ENCODE results near the gene TRAK1. TPM values are rescaled to one million over a fixed set of nuclear protein-coding genes. Genes with fewer than 3 reads are reported as not detected.

Gene TRAK1
- polyA plus RNA-seq, 3 donors from 2014 or later = 2.1 to 7.8 (median 4.4) TPM

- Mint-ChIP-seq H3K9me3 (no peaks in the 10 kb centered on the region), H3K4me1 (peaks cover 23 to 26% of the 10 kb centered on the region in 2 donors), H3K36me3 (peaks cover 31 to 46% (median 33%) of the 10 kb centered on the region in 3 donors), H3K27ac (peak overlapping the region in 1 of 6 donors; percentile 60), H3K4me3 (no peak overlapping the region), H3K27me3 (ENCODE audit: low read depth in 3 of 3) (peaks cover 0 to 2% (median 0%) of the 10 kb centered on the region in 3 donors)
- DNase-seq = no peak
Observed at GRCh38 chr3:42195879-42196330, 104.7 kb downstream of the TRAK1 start.

GRCh38 chr3:42198709-42199108 lies 107.6 kb downstream of the TRAK1 start:
- no peak overlapping the region for H3K27ac Mint-ChIP-seq
- peaks cover 47 to 70% (median 52%) of the 10 kb centered on the region in 3 donors for H3K36me3 Mint-ChIP-seq
- no peak for DNase-seq
- no peaks in the 10 kb centered on the region for H3K4me1 Mint-ChIP-seq
- no peak overlapping the region for H3K4me3 Mint-ChIP-seq
- peaks cover 1 to 4% (median 2%) of the 10 kb centered on the region in 3 donors for H3K27me3 Mint-ChIP-seq (ENCODE audit: low read depth in 3 of 3)
- H3K9me3 Mint-ChIP-seq = no peaks in the 10 kb centered on the region

- no peak overlapping the region for H3K4me3 Mint-ChIP-seq
- H3K4me1 Mint-ChIP-seq = no peaks in the 10 kb centered on the region
- no peak for DNase-seq
- peaks cover 1 to 4% (median 2%) of the 10 kb centered on the region in 3 donors for H3K27me3 Mint-ChIP-seq (ENCODE audit: low read depth in 3 of 3)
- H3K27ac Mint-ChIP-seq = no peak overlapping the region
- no peaks in the 10 kb centered on the region for H3K9me3 Mint-ChIP-seq
- peaks cover 39 to 58% (median 46%) of the 10 kb centered on the region in 3 donors for H3K36me3 Mint-ChIP-seq
Observed at GRCh38 chr3:42202217-42202865, 111.2 kb downstream of the TRAK1 start.

GRCh38 chr3:42204867-42205599 lies 113.9 kb downstream of the TRAK1 start:
- no peaks in the 10 kb centered on the region for H3K9me3 Mint-ChIP-seq
- H3K4me1 Mint-ChIP-seq = no peaks in the 10 kb centered on the region
- peaks cover 43 to 60% (median 52%) of the 10 kb centered on the region in 3 donors for H3K36me3 Mint-ChIP-seq
- DNase-seq = no peak
- no peak overlapping the region for H3K4me3 Mint-ChIP-seq
- H3K27me3 Mint-ChIP-seq (ENCODE audit: low read depth in 3 of 3) = peaks cover 1 to 4% (median 2%) of the 10 kb centered on the region in 3 donors
- H3K27ac Mint-ChIP-seq = no peak overlapping the region

GRCh38 chr3:42205800-42206514 lies 114.8 kb downstream of the TRAK1 start:
- H3K9me3 Mint-ChIP-seq = no peaks in the 10 kb centered on the region
- no peaks in the 10 kb centered on the region for H3K4me1 Mint-ChIP-seq
- H3K4me3 Mint-ChIP-seq = no peak overlapping the region
- no peak for DNase-seq
- peaks cover 44 to 63% (median 50%) of the 10 kb centered on the region in 3 donors for H3K36me3 Mint-ChIP-seq
- H3K27me3 Mint-ChIP-seq (ENCODE audit: low read depth in 3 of 3) = peaks cover 1 to 3% (median 2%) of the 10 kb centered on the region in 3 donors
- H3K27ac Mint-ChIP-seq = no peak overlapping the region

- H3K27me3 Mint-ChIP-seq (ENCODE audit: low read depth in 3 of 3) = no peaks in the 10 kb centered on the region
- H3K36me3 Mint-ChIP-seq = peaks cover 30 to 37% (median 34%) of the 10 kb centered on the region in 3 donors
- H3K4me1 Mint-ChIP-seq = peaks cover 25 to 26% of the 10 kb centered on the region in 2 donors
- H3K9me3 Mint-ChIP-seq = no peaks in the 10 kb centered on the region
- no peak overlapping the region for H3K4me3 Mint-ChIP-seq
- DNase-seq = no peak
- H3K27ac Mint-ChIP-seq = no peak overlapping the region
Observed at GRCh38 chr3:42209917-42210316, 118.8 kb downstream of the TRAK1 start.

GRCh38 chr3:42210726-42211125 lies 119.6 kb downstream of the TRAK1 start:
- no peaks in the 10 kb centered on the region for H3K9me3 Mint-ChIP-seq

GRCh38 chr3:42213417-42213816 lies 122.3 kb downstream of the TRAK1 start:
- H3K27ac Mint-ChIP-seq = peak overlapping the region; percentile 39 to 80 (median 64)

More at GRCh38 chr3:42210726-42211125, 119.6 kb downstream of the TRAK1 start:
- Mint-ChIP-seq H3K27me3 (ENCODE audit: low read depth in 3 of 3) (peaks cover 0 to 2% (median 0%) of the 10 kb centered on the region in 3 donors), H3K4me1 (peaks cover 30 to 34% of the 10 kb centered on the region in 2 donors), H3K4me3 (no peak overlapping the region), H3K27ac (no peak overlapping the region), H3K36me3 (peaks cover 29 to 33% (median 33%) of the 10 kb centered on the region in 3 donors)
- DNase-seq = no peak

GRCh38 chr3:42214064-42214463 lies 122.9 kb downstream of the TRAK1 start:
- no peaks in the 10 kb centered on the region for H3K9me3 Mint-ChIP-seq
- H3K27ac Mint-ChIP-seq = peak overlapping the region; percentile 7 to 64 (median 44)
- peaks cover 51 to 58% of the 10 kb centered on the region in 2 donors for H3K4me1 Mint-ChIP-seq

More at GRCh38 chr3:42213417-42213816, 122.3 kb downstream of the TRAK1 start:
- Mint-ChIP-seq H3K36me3 (peaks cover 26 to 29% (median 29%) of the 10 kb centered on the region in 3 donors), H3K9me3 (no peaks in the 10 kb centered on the region), H3K4me1 (peaks cover 51 to 58% of the 10 kb centered on the region in 2 donors), H3K27me3 (ENCODE audit: low read depth in 3 of 3) (peaks cover 0 to 2% (median 2%) of the 10 kb centered on the region in 3 donors), H3K4me3 (peak overlapping the region; percentile 32 to 49 (median 33))
- no peak for DNase-seq

GRCh38 chr3:42214565-42215283 lies 123.6 kb downstream of the TRAK1 start:
- Mint-ChIP-seq H3K4me3 (peak overlapping the region in 2 of 5 donors; percentile 34 to 41), H3K36me3 (peaks cover 17 to 24% (median 17%) of the 10 kb centered on the region in 3 donors), H3K9me3 (no peaks in the 10 kb centered on the region), H3K27me3 (ENCODE audit: low read depth in 3 of 3) (peaks cover 0 to 2% (median 2%) of the 10 kb centered on the region in 3 donors), H3K27ac (peak overlapping the region; percentile 23 to 82 (median 52)), H3K4me1 (peaks cover 51 to 58% of the 10 kb centered on the region in 2 donors)
- no peak for DNase-seq

More at GRCh38 chr3:42214064-42214463, 122.9 kb downstream of the TRAK1 start:
- H3K4me3 Mint-ChIP-seq = peak overlapping the region in 3 of 5 donors; percentile 10 to 49 (median 33)
- peaks cover 21 to 27% (median 24%) of the 10 kb centered on the region in 3 donors for H3K36me3 Mint-ChIP-seq
- no peak for DNase-seq
- H3K27me3 Mint-ChIP-seq (ENCODE audit: low read depth in 3 of 3) = peaks cover 0 to 2% (median 2%) of the 10 kb centered on the region in 3 donors

- peaks cover 0 to 2% (median 2%) of the 10 kb centered on the region in 3 donors for H3K27me3 Mint-ChIP-seq (ENCODE audit: low read depth in 3 of 3)
- H3K27ac Mint-ChIP-seq = peak overlapping the region in 2 of 6 donors; percentile 15 to 37
- H3K9me3 Mint-ChIP-seq = no peaks in the 10 kb centered on the region
- peaks cover 51 to 58% of the 10 kb centered on the region in 2 donors for H3K4me1 Mint-ChIP-seq
- peaks cover 15 to 29% (median 17%) of the 10 kb centered on the region in 3 donors for H3K36me3 Mint-ChIP-seq
- peak overlapping the region in 2 of 5 donors; percentile 9 to 48 for H3K4me3 Mint-ChIP-seq
- DNase-seq = no peak
Observed at GRCh38 chr3:42216302-42216701, 125.1 kb downstream of the TRAK1 start.

- H3K36me3 Mint-ChIP-seq = peaks cover 10 to 24% (median 14%) of the 10 kb centered on the region in 3 donors
- H3K4me3 Mint-ChIP-seq = peak overlapping the region in 3 of 5 donors; percentile 22 to 48 (median 34)
- peaks cover 51 to 58% of the 10 kb centered on the region in 2 donors for H3K4me1 Mint-ChIP-seq
- DNase-seq = peak in 2 of 3 donors; percentile 16 to 18
- H3K27ac Mint-ChIP-seq = peak overlapping the region in 4 of 6 donors; percentile 15 to 80 (median 42)
- no peaks in the 10 kb centered on the region for H3K9me3 Mint-ChIP-seq
- peaks cover 0 to 2% (median 2%) of the 10 kb centered on the region in 3 donors for H3K27me3 Mint-ChIP-seq (ENCODE audit: low read depth in 3 of 3)
Observed at GRCh38 chr3:42216931-42217333, 125.8 kb downstream of the TRAK1 start.

All from immature natural killer cell (primary cell).